HL-60/S4 treated with phorbol 12-myristate 13-acetate at 8.2 ng/mL for 4 days and 3 days (cell line): Measurements from ENCODE around the gene NOXA1.

Experiments used
- in situ Hi-C: fragments of 300-500 bp; cut with MboI; formaldehyde crosslinking; loops from 2 replicates; pipeline ENCODE4 v1.15.0; 2022; ENCODE audit warnings: low sequenced_read_pairs

NOXA1 gene

DNA sequence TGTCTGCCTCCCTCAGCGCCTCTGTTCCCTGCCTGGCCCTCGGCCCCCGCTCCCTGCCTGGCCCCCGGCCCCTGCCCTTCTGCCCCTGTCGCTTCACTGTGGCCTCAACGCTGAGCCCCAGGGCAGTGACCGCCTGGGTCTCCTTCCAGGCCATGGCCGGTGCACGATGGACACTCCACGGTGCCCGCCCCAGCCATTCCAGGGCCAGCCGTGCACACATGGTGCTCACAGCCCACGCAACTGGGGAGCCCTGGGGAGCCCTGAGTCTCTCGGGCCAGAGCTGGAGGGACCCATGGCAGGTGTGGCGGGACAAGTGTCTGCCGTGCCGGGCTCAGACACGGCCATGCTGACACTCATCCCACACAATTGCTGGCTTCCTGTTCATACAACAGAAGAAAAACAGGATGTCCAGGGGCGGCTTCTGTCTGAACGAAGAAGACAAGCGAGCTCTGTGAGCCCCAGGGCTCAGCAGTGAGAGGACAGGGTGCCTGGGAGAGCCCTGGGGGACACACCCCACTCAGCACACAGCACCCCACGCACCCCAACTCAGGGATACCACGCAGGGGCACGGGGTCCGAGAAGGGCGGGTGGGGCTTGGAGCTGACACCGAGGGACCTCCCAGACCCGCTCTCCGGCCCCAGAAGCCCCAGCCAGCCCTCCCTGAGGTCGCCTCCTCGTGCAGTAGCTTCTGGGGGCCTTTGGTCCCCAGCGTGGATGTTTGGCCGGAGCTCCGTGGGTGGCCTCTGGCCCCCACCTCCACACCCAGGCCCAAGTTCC is 35.9 kb upstream of the NOXA1 start:
- in situ Hi-C loops, result no loop called here

DNA sequence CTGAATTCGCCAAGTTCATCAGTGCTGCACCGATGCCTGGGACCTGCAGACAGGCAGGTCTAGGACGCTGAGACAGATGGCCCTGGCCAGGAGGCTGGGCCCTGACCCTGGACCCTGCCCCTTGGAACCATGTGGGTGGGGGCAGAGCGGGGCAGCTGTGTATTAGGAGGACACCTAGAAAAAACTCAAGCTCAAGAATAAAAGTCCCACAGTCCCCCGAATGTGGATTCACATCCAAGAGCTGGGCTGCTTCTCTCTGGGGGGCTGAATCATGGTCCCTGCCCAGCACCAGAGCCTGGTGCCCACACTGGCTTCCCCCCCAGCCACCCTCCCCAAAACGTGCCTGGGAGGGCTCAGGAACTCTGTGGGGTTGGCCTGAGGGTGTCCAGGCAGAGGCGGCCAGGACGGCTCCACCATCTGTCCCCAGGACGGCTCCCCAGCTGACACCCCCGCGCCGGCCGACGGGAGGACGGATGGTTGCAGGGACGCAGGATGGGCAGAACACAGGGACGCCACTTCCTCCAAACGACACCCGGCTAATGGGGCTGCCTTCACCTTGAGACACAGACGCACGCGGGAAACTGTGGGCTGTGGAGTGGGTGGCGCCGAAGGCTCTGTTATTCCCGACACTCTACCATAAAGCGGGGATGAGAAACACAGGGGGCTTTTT is 35.2 kb upstream of the NOXA1 start:
- in situ Hi-C loops, result no loop called here

DNA sequence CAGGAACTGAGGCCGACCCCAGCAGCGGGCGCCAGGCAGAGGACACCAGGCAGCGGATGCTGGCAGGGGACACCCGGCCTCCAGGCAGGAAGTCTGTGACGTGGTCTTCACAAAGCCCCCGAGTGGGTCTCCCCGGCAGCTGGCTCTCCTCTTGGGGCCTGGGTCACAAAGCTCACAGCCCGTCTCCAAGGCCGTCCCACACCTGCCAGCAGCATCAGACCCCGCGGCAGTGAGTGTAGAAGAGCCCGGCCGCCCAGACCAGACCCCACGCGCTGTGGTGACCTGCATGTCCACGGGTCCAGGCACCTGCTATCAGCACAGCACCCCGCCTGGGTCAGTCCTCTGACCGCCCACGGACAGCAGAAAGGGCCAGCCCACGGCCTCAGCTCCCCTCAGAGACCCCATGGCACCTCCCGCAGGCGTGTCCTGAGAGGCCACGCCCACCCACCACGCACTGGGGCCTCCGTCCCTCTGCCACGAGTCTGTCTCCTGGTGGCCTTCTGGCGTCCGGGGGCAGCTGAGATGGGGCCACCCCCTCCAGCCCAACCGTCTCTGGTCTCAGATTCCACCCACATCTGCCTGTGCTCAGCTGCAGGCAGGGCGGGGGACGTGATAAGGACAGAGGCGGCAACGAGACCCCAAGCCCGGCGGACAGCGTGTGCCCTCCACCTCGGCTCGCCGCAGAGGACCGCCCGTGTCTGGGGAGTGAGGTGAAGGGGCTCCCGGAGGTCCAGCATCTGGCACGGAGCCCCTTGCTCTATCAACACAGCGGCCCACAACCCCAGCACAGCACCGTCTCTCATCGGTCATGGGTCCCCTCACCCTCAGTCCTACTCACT is 34.4 kb upstream of the NOXA1 start:
- in situ Hi-C loops, result no loop called here

DNA sequence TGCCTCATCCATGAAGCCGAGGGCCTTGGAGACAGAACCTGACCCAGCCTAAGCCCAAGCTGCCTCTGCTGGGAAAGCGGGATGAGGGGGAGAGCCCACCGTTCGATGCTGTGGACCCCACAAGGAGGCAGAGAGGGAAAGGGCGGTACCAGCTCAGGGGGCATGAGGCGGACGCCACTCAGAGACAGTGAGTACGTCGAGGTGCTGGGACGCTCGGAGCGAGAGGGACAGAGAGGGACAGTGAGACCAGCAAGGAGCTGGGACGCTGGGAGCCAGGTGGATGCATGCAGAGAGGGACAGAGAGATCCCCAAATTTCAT is 33.8 kb upstream of the NOXA1 start:
- in situ Hi-C loops, result no loop called here

DNA sequence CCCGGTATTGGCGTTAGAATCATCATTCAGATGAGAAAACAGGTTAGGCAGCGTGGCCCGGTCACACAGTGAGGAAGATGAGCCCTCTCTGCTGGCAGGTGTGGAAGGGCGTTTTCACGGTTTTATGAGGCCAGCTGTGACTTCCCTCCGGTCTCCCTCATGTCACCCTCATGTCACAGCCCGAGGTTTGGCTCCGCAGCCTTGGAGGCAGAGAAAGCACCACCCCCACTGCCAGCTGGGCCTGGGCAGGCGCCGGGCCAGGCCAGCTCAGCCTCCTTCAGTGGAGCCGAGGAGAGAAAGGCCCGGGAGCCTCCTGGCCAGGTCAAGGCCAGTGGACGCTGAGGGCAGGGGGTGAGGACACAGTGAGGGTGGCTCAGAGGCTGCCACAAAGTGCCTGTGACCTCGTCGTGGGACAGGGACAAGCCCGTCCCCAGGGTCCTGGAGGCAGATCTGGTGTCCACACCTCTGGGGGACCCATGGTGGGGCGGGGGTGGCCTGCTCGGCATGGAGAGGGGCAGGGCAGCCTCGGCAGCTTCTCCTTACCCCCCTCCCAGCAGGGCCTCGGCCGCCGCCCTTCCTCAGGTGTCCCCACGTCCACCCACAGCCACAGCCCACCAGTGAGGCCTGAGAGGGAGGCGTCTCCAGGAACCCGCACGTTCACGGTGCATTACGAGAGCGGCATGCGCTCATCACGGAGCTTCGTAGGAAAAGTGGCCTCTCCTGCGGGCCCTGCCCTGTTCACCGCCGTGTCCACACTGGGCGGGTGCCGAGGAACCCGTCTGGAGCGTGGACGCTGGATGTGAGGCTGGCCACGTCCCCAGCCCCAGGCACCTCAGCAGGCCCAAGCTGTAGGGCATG is 32.4 kb upstream of the NOXA1 start:
- in situ Hi-C loops, result no loop called here

DNA sequence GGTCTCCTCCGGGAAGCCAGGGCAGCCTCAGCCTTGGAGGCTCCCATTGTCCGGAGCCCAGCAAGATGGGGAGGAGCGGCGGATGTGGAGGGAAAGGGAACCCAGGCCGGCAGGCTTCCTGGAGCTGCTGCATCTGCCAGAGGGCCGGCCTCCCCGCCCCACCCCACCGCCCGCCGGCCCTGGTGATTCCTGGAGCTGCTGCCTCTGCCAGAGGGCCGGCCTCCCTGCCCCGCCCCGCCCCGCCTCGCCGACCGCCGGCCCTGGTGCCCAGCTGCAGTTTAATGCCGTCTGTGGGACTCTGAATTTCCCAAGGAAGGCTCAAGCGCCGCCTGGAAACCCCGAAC is 31.8 kb upstream of the NOXA1 start:
- in situ Hi-C loops, result no loop called here

DNA sequence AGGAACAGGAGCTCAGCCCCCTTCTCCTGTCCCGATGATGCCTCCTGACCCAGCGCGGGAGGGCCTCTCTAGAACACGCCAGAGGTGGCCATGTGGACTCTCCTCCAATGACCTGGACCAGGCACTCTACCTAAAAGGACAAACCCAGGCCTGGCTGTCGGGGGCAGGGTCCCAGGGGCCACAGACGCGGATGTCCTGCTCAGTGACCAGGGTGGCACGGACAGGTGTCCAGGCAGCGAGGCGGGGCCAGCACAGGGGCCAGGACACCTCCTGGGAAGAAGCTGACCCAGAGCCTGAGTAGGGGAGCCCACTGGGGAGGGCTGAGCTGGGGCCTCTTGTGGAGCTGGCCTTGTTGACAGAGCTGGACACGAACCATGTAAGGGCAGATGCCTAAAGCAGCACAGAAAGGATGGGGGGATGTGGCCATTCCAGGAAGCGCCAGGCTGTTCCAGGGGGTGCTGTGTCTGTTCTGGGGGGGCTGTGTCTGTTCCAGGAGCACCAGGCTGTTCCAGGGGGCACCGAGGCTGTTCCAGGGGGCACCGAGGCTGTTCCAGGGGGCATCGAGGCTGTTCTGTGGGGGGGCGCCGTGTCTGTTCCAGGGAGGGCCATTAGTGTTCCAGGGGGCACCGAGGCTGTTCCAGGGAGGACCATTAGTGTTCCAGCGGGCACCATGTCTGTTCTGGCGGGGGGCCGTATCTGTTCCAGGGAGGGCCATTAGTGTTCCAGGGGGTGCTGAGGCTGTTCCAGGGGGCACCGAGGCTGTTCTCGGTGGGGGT is 30.8 kb upstream of the NOXA1 start:
- in situ Hi-C loops, result no loop called here

DNA sequence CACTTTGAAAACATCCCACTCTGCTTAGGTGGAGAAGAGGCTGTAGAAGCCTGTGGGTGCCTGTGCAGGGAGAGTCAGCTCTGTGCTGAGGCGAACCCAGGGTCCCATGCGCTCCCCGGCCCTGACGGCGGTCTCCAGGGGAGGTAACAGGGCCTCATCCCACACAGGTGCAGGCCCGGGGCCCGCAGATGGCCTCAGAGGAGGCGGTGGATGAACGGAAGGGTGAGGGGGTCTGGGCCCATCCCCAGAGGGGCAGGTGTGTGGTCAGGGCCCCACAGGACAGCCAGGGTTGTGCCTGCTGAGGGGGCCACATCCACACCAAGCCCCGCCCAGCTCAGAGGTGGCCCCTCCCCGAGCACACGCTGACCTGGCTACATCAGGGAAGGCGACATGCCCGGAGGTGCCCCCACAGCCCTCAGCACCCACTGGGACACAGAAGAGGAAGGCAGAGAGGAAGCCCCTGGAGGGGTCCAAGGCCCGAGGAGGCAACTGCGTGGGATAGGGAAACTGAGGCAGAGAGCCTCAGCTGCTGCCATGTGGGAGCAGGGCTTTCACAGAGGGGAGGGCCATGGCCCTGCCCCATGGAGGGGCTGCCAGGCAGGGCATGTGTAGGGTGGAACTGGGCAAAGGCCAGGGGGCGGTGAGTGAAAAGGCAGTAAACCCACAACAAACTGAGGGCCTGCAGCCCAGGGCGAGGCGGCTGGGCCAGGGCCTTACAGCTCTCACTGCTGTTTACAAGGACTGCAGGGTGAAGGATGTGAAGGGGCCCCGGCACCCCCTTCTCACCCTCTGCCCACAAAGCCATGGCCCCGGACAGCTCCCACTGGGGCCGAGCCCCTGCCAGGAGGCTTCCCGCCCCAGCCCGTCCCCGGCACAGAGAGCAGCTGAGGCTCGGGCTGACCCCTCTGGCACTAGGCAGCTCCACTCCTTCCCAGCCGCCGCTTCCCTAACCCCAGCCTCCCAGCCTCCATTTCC is 29.7 kb upstream of the NOXA1 start:
- in situ Hi-C loops, result no loop called here

DNA sequence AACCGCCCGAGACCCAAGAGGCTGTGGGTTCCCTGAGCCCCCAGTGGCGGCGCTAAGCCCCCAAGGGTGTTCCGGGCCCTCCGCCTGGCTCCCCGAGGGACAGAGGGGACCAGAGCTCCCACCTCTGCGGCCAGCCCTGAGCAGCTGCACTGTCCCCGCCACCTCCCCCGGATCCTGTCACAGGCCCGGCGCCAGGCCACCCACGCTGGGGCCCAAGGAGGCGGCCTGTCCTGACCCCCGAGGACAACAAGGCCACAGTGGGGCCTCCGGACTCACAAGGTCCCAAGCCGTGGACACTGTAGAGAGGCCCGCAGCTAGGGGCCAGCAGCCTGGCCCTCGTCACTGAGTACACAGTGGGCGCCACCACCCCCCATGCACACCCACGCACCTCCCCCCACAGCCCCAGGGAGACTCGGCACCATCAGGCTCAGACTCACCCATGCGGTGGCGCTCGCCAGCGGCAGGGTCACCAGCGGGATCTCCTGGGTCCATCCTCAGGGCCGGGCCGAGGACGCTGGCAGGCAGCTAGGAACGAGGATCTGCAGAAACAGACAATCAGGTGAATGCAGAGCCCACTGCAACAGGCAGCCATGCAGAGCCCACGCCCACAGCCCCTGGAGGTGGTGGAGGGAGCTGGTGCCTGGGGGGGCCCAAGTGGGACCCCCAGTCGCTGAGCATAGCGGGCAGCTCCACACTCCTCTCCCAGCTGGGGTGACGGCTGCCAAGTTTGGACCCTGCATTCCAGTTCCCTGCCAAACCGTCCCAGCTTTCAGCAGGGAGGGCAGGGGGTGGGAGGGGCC is 28.1 kb upstream of the NOXA1 start:
- in situ Hi-C loops, result no loop called here

DNA sequence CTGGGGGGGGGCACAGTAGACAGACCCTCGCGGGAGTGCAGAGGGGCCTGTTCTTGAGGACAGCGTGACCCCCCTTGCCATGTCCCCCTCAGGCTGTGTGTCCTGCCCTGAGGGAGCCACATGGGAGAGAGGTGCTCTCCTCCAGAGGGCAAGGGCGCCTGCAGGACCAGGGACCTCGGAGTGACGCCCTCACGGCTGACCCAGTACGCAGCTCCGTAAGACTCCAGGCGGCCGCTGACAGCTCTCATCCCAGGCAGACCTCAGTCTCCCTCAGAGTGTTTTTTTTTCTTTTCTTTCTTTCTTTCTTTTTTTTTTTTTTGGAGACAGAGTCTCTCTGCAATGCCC is 27.6 kb upstream of the NOXA1 start:
- in situ Hi-C loops, result no loop called here

DNA sequence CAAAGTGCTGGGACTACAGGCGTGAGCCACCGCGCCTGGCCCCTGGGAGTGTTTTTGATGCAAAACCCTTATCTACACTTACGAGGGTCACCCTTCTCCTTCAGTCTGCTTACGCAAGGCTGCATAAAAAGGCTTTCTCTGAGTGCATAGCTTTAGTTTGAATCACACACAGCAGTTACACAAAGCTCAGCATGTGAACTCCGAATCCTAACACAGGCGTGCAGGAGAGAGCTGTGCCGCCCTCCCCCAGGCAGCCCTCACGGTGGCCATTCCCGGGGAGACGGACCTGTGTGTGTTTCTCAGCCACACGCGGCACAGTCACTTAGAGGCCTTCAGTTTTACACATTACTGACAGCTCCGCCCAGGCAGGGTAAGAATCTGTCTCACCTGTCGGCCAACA is 27.0 kb upstream of the NOXA1 start:
- in situ Hi-C loops, result no loop called here

DNA sequence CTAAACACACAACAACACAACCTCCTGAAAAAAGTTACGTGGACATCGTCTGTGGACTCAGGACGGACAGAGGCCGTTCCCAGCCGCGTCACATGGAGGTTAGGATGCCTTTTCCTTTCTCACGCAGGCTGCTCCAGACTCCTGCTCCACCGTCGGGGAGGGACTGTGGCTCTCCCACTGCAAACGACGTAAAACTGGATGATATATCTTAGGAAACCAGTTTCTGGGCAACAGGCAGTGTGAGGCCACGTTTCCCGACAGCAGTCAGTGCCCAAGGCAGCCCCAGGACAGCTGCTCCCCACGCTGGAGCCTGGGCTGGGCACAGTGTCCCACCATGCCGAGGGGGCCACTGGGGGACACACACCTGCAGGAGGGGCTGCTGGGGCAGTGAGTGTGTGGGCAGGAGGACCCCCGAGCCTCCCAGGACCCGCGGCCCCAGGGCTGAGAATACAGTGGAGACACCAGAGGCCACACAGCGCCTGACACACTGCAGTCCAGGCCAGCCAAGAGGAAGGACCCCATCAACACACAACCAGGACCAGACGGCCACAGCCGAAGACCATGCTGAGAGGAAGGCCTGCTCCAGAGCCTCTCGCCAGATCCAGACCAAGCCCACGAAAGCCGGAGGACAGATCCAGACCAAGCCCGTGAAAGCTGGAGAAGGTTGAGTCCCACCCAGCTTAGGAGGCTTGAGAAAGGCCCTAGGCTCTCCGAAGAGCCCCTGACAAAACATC is 26.4 kb upstream of the NOXA1 start:
- in situ Hi-C loops, result no loop called here

DNA sequence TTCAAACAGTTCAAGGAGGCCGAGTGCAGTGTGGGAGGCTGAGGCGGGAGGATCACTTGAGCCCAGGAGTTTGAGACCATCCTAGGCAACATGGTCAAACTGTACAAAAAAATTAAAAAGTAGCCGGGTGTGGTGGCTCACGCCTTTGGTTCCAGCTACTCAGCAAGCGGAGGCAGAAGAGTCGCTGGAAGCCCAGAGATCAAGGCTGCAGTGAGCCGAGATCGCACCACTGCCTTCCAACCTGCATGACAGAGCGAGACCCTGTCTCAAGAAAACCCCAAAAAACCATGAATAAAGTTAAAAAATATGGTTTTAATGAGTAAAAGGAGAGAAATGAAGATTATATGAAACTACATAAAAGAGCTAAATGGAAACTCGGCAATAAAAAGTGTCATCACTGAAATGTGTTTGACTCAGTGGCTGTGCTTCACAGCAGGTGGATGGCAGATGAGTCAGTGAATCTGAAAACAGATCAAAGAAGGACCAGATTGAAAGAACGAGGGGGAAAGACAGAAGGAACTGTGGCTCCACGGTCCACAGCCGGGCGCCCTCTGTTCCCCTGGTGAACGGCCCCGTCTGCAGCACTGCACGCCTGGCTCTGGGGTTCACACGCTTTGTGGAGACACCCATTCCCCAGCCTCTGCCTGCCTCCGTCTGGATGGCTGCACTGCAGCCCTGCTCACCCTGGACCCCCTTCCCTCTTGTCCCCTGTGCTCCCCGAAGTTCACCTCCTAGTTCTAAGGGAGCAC is 25.3 kb upstream of the NOXA1 start:
- in situ Hi-C loops, result no loop called here

DNA sequence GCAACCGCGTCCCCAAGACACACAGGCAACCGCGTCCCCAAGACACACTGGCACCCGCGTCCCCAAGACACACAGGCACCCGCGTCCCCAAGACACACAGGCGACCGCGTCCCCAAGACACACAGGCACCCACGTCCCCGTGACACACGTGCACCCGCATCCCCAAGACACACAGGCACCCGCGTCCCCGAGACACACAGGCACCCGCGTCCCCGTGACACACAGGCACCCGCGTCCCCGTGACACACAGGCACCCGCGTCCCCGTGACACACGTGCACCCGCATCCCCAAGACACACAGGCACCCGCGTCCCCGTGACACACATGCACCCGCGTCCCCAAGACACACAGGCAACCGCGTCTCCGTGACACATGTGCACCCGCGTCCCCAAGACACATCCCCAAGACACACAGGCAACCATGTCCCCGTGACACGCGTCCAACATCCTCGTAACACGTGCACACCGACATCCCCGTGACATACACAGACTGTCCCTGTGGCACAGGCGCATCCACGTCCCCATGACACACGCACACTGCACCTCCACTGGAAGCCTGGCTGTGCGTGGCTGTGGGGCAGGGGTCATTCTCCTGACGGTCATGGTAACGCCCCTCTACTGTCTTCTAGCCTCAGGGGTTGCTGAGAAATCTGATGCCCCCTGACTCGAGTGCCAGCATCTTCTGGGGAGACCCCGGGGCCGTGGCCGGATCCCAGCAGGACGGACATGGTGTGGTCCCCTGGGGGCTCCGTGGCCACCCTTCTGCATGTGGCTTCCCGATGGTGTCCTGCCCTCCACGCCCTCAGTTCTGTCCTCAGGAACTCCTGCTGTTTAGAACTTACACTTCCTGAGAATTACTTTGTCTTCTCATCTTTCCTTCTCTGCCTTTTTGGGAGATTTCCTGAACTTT is 24.4 kb upstream of the NOXA1 start:
- in situ Hi-C loops, result no loop called here

DNA sequence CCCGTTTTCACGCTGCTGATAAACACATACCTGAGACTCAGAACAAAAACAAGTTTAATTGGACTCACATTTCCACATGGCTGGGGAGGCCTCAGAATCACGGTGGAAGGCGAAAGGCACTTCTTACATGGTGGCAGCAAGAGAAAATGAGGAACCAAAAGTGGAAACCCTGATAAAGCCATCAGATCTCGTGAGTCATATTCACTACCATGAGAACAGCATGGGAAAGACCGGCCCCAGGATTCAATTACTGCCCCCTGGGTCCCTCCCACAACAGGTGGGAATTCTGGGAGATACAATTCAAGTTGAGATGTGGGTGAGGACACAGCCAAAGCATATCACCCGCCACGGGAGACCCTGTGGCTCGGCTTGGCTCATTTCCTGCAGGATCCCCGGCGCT is 20.4 kb upstream of the NOXA1 start:
- in situ Hi-C loops, result loop anchor here (10.0 kb wide), 1 partner anchor 108 kb away; no protein-coding TSS in a partner anchor

DNA sequence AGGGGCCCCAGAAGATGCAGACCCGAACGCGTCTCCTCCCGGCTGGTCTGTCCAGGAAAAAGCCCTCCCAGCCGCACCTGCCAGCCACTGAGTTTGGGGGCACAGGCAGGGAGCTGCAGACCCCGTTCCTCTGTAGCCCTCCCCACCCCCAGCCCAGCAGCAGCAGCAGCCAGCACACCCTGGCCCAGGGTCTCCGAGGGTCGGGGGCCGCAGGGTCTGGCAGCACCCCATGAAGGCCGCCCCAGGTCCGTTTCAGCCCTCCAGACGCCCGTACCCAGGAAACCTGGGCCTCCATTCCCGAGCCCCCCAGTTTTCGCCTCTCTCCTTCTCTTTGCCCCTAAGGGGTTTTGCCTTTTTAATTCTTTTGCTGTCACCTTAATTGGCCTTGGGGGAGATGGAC is 19.9 kb upstream of the NOXA1 start:
- in situ Hi-C loops, result loop anchor here (10.0 kb wide), 1 partner anchor 108 kb away; no protein-coding TSS in a partner anchor
